HG02943 (cell line): ENCODE results near the gene ALG2.
"Not testable (repeated sequence)": the region's sequence is repeated elsewhere in the genome, so short reads cannot be mapped to it uniquely, and the experiment has no call there.

Source experiments
- ATAC-seq: cut with Tn5 transposase; IDR thresholded peaks from one replicate; pipeline ENCODE4 v1.9.1; 2021; ENCODE audit warnings: mild to moderate bottlenecking, low read depth, moderate library complexity; ENCODE audit not compliant: unreplicated experiment

Gene ALG2

DNA sequence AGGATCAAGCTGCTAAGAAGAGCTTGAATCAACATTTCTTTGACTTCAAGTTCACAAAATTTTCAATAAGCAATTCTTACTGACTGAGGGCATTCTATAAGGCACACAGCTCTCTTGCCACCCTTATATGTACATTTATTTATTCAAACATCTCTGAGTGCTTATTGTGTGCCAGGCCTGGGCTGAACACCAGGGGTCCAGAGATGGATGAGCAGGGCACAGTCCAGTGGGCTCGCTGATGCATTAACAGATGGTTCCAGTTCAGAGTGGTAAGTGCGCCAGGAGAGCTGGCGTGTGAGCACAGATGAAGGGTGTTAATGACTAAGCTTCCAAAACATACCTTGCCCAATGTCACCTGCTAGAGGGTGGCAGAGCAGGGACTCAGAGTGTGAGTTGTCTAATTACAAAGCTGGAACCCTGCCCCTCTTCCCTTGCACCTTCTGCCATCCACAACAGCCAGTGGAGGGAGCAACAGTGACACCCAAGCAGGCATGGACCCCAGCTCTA, 24.6 kb downstream of the ALG2 start:
- ATAC-seq: no peak

DNA sequence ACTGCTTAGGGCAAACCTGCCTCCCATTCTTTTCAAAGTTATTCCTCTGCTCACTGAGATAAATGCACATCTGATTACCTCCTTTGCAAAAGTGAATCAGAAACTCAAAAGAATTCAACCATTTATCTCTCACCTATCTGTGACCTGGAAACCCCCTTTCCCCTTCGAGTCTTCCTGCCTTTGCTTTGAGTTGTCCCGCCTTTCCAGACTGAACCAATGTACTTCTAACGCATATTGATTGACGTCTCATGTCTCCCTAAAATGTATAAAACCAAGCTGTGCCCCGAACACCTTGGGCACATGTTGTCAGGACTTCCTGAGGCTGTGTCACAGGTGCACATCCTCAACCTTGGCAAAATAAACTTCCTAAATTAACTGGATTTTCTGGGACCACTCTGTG, 25.3 kb downstream of the ALG2 start:
- ATAC-seq: not testable (repeated sequence)

DNA sequence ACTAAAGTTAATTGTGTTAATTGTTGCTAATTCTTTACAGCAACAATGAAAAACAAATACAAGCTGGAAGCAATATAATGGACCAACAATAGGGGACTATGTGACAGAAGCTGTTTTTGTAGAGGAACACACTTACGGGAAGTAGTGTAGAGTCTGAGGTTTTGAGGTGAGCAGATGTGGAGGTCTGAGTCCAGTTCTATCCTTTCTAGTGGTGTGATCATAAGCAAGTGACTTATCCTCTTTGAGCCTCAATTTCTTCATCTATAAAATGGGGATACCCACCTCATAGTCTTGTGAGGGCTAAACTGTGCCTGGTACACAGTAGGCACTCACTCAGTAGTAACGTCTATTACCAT, 28.3 kb downstream of the ALG2 start:
- no peak for ATAC-seq

DNA sequence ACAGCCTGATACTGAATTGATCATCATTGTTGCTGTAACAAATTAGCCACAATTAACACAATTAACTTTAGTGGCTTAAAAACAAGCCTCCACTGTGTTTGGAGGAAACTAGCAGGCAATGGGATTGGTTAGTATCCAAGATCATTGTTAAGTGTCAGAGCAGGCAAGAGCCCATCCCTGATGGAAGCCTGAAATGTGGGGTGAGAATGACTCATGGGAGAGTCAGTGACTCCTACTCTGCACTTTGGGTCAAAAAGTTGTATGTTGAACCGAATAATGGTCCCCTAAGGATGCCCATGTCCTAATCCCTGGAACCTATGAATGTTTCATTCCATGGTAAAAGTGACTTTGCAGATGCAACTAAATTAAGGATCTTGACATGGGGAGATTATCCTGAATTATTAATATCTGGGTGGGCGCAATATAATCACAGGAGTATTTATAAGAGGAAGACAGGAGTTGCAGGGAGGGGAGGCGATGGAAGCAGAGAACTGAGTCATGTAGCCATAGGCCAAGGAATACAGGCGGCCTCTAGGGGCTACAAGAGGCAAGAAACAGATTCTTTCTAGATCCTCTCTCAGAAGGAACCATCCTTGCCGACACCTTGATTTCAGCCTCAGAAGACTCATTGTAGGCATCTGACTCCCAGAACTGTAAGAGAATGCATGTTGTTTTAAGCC, 28.8 kb downstream of the ALG2 start:
- no peak for ATAC-seq

DNA sequence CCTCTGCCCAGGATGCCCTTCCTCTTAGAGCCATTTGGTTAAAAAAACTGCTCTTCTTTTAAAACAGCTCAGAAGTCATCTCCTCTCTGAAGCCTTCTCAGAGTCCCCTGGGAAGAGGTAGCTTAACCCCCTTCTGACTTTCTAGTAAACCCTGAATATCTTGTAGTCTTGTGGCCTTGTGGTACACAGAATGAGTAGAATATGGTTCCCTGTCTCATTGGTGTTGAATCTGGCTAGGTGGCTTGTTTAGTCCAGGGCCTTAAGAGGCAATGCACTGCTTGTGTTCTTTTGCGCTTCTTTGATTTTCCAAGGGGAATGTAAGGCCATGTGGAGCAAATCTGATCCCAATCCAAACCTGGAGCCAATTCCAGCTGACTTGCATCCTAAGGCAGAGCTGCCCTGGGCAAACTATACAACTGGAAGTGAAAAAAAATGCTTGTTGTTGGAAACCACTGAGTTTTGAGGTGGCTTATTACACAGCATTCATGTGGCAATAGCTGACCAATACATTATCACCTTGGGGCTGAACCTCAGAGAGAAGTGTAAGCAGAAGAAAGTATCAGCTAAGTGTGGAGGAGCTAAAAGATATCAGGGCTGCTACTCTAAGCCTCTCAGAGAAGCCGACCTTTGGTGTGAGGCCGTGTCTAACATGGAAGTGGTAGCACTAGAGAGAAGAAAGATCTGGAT, 31.0 kb downstream of the ALG2 start:
- no peak for ATAC-seq

DNA sequence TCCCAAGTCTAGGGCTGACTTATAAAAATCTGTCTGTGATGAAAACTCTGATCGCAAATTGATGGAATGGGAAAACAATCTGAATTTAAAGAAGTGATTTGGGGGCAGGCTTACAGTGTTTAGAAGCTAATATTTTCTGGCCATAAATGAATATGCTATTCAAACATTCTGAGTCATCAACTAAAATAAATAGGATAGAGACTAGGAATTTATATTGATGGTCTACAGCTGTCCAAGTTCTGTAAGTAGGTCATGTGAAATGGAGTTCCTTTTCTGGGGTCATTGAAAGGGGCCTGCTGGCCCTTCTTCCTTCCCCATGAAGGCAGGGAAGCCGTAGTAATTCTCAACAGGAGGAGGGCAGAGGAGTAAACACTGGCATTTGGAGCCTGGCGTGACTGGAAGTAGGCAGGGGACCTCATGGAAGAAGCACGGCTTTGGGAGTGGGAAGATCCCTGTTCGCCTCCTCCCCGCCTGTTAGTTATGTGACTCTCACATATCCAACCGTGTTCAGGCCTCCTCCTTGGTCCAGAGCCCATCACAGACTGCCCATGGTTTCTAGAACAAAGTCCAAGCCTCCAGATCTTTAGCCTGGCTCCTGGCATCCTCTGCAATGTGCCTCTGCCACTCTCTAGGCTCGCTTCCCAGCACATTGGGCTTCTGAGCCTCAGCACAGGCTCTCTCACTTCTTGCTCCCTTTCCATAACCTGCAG, 31.7 kb downstream of the ALG2 start:
- no peak for ATAC-seq

DNA sequence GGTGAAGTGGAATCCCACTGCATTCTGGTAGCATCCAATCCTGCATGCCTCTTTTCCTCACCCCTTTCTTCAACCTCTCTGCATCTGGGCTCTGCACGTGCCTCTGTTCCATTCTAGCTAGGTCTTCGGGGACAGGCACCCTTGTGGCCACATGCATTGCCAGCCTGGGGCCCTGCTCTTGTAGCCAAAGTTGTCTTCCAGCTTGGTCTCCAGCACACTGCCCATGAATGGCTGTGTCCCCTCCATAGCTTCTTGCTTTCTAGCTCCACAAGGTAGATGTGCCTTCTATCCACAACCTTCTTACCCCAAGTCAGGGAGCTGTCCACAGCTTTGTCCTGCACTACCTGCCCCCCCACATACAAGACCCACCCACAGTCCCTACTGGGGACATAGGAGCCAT, 32.6 kb downstream of the ALG2 start:
- ATAC-seq: no peak

DNA sequence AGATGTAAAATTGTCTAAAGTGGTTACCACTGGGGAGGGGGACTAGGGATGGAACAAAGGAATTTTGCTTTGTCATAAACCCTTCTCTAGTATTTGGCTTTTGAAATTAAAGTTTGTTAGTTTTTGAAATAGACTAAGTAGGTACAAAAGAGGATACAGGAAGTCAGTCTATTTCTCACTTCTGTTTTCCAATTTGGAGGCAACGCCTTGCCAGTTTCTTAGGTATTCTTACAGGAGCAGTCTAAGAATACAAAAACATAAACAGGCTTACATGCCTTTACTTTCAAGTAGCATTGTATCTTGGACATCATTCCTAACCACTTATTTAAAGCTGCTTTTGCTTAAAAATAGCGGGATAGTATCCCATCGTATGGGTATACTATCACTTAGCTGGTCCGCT, 34.4 kb downstream of the ALG2 start:
- ATAC-seq: no peak

DNA sequence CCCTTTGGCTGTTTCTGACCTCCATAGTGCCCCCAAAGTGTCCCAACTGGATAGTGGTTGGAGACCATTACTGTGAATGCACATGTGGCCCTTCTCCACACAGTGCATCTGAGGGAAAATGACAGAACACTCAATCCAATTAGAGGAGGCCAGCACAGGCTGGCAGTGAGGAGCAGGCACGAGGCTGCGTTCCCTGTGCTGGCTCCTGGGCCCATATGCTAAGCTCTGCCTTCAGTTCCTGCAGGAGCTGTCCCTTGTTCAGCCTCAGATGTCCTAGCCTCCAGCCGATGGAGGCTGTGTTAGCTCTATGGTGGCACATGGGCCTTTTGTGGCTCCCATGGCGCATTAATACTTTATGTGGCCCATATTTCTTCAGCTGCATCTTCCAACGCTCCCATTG, 35.8 kb downstream of the ALG2 start:
- ATAC-seq: no peak

DNA sequence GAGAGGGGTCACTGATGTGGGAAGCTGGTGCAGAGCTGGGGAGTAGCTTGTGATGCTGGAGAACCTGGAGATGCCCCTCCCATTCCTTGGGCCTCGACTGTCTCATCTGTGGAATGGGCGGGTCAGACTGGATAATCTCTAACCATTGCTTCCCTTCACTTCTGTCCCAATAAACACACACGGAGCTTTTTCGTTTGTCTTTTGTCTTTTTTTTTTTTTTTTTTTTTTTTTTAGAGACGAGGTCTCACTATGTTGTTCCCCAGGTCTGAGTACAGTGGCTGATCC, 36.5 kb downstream of the ALG2 start:
- ATAC-seq: no peak

DNA sequence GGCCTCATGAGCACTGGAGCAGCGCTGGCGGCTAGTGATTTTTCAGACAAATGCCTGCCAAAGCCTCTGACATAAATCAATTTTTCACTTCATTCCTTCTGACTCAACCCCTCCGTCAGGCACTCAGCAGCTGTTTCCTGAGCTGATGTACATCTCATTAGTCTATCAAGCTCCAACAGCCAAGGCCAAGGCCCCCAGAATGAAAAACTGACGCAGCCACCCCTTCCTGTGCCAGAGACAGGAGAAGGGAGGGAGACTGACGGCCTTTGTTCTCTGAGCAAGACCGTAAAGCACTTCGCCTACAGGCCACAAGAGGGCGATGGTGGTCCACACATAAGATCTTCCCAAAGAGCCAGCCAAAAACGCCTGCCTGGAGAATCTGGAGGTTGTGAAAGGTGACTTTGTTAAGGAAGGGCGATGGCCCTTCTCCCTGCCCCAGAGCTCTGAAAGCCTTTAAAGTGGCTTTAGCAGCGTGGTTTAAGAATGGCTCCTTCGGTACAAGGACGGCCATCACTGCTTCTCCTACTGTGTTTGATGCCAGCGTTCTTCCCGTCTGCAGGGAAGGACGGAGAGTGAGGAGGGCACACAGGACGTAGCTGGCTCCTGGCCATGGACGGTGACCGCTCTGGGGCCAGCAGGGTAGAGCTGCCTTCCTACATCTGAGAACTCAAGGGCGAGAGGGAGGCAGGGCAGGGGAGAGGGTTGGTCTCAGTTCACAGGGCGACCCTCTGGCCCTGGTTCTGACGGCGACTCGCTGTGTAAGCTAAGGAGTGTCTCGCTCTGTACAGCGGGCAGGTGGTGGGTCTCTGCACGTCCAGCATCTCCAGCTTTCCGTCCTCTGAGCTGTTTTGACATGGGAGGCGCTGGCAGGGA, 37.0 kb downstream of the ALG2 start:
- ATAC-seq: peak; percentile 50

DNA sequence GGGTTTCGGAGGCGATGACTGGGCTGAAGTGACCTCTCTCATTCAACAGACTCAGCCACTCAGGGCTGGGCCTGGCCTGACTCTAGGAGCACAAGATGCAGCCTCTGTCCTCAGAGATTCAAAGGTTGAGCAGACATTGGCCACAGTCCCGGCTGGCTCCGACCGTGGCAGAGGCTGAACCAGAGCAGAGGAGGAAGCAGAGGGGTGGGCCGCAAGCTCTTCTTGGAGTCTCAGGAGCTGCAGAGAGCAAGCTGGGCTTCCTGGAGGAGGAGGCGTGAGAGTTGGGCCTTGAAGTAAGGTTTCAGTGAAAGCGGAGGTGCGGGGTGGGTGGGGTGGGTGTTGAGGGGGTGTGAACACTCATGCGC, 37.6 kb downstream of the ALG2 start:
- ATAC-seq: no peak

DNA sequence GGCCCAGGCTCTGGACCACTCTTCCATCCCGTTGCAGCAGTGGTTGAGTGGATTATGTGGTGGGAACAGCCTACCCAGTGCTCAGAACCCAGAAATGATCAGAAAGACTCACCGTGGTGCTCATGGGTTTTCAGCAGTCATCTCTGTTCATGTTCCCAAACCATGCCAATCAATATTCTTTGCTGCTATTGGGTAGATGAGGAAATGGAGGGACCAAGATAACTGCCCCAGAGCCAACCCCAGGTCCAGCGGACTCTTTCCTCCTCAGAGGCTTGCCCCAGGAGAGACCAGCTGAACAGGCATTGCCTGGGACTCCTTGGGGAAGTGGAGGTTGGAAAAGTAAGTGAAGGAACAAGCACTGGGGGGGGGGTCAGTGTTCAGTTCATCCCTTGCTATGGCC, 38.1 kb downstream of the ALG2 start:
- ATAC-seq: no peak

DNA sequence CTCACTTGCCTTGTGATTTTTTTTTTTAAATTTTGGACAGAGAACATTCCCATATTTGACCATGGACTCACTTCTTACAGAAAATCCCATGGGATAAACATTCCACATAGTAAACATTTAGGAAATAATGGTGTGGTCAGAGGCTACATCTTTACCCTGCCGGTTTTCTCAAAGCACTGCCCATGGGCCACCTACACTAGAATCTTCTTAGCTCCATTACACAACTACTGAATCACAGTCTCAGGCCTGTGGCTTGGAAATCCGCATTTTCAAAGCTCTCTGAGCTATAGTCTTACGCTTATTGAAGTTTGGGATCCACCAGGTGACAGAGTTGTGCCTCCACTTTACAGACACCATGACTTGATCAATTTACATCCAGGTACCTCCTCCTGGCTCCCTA, 39.4 kb downstream of the ALG2 start:
- ATAC-seq: no peak

DNA sequence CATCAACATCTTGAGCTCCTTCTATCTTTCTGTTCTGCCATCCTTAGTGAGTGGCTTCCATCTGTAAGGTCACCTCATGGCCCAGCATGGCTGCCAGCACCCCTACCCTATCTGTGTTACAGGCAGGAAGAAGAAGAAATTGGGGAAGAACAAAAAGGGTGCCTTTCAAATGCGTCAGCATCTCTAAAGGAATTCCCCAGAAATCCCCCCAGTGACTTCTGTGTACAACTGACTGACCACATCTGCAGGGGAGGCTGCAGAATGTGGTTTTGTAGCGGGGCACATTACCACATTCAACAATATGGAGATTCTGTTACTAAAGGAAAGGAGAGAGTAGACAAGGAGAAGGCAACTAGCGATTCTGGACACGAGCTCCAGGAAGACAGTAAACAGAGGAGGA, 40.1 kb downstream of the ALG2 start:
- no peak for ATAC-seq

DNA sequence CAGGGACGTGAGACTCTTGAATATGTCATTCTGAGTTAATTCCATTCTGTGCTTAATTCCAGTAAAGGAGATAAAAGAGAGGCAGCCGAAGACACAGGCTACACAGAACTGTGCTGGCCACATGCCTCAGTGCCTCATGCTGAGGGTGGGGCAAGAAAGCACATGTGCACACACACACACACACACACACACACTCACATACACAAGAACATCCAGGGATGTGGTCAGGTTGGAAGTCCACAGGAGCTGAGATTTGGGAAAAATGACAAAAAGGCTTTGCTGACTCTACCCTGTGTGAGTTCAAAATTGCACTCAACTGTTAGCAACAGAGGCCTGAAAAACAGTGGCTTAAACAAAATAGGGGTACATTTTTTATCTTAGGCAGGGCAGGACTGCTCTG, 40.5 kb downstream of the ALG2 start:
- ATAC-seq: no peak

DNA sequence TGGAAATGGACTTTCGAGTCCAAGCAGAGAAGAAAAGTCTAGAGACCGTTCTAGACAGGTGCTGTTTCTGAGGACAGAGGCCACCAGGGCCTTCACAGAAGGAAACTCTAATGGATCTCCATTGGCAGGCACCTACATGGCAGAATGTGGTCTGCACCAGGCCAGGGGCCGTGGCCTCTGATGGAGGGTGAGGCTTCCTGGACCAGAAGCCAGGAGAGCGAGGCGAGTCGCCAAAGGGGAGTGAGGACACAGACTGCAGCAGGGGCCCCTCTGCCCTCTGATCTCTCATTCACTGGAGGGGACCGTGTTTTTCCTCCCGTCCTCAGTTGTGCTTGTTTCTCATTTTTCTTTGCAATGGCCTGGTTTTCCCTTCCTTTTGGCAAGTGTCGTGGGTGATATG, 41.1 kb downstream of the ALG2 start:
- no peak for ATAC-seq

DNA sequence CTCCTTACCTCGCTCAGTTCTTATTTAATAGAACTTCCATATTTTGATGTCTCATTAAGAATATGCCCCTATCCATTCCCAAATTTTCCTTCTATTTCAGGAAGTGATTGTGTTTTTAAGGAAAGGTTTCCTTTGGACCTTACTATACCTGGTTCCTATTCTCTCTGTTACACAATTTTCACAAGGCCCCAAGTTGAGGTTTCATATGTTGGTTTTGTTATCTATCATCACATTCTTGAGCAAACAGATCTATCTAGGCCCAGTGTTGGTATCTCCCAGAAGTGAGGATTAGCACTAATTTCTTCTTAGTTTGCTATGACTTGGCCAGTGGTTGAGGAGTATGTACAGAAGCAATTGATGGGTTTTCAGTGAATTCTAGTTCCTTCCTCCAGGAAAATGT, 41.5 kb downstream of the ALG2 start:
- no peak for ATAC-seq

DNA sequence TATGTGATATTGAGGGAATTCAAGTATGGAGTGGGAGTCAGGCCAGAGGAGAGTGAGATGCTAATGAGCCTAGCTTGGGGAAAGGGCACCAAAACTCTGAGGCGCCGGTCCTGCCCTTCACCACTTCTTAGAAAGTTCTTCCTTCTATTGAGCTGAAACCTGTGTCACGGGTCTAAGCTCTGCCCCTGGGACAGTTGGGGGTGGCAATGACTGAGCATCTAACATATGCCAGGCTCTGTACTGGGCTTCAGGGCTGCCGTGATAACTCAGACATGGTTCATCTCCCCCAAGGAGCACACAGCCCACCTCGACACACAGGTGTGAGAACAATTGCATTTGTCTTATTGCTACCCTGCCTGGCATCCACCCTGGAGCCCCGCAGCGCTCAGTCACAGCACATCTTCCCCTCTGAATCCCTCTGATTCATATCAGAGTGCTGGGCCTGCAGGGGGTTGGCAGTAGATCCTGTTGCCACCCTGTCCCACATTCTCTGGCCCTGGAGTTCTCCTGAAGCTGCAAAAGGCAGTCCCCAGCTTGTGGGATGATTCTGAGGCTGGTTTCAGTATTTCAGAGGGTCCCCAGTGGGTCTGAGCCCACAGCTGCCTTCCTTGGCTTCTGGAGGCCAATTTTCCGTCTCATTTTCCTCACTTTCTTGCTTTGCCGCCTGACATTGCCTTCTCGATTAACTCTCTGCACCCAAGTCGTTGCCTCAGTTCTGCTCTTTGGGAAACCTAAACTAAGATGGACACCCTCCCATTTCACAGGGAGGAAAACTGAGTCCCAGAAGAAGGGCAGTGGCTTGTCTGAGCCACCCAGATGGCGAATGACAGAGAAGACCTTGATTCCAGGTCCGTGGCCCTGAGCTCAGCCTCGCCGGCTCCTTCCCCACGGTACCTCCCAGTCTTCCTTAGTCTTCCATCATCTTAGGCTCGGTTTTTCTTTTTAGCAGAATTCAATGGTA, 42.5 kb downstream of the ALG2 start:
- ATAC-seq: no peak
